Adrenal gland (tissue), 12 donors: ENCODE measurements around the gene FAM78A. TPM values are rescaled to one million over a fixed set of nuclear protein-coding genes. Genes with fewer than 3 reads are reported as not detected.

Experiments
- DNase-seq, 7 donors: peaks; one replicate each; pipeline ENCODE4 v3.0.0-alpha.2; 2019 to 2020
- H3K27ac ChIP-seq, 5 donors: fragments of 200-600 bp; sonication (generic) in 4 of 5; 1 replicate in 3 of 5; 2 replicates in 2 of 5; pipeline versions ENCODE4 v1.5.1 to v1.8.0; 2016 to 2020; ENCODE audit warnings: mild to moderate bottlenecking in 1 of 5
- H3K27me3 ChIP-seq: fragments of 200-600 bp; 2 replicates; pipeline ENCODE4 v1.8.0; 2021
- H3K36me3 ChIP-seq, 2 donors: fragments of 200-600 bp; replicated peaks in 1 of 2; 1 replicate in 1 of 2; 2 replicates in 1 of 2; pipeline versions ENCODE4 v1.5.1 to v1.8.0; 2018 to 2022
- H3K4me1 ChIP-seq, 2 donors: fragments of 200-600 bp; replicated peaks in 1 of 2; 1 replicate in 1 of 2; 2 replicates in 1 of 2; pipeline versions ENCODE4 v1.5.1 to v1.8.0; 2018 to 2021
- H3K4me3 ChIP-seq, 4 donors: fragments of 200-600 bp; sonication (generic) in 3 of 4; one replicate each; pipeline ENCODE4 v1.5.1; 2016 to 2018
- H3K9me3 ChIP-seq, 3 donors: fragments of 200-600 bp; sonication (generic) in 1 of 3; replicated peaks in 1 of 3; 1 replicate in 2 of 3; 2 replicates in 1 of 3; pipeline versions ENCODE4 v1.5.1 to v1.8.0; 2016 to 2021
- POLR2A ChIP-seq, 2 donors: fragments of 450-650 bp; IDR thresholded peaks; one replicate each; pipeline ENCODE4 v1.6.1; 2017; ENCODE audit warnings: antibody characterized with exemption in 2 of 2, mild to moderate bottlenecking in 2 of 2, moderate library complexity in 1 of 2
- WGBS, 4 donors: extraction: QIAGEN DNeasy Blood & Tissue Kit in 2 of 4; methylation state at CpG; one replicate each; pipeline versions ENCODE4 v1.1.5 to v1.1.7; 2013 to 2017; 5-methylcytosine and 5-hydroxymethylcytosine counted together
- intact Hi-C, 2 donors: fragments of 100-400 bp; cut with DNase I; formaldehyde crosslinking; loops; one replicate each; pipeline versions ENCODE4 v1.14.1 to v1.15.0; 2022 to 2023
- polyA plus RNA-seq, 3 donors: library from polyadenylated mRNA; stranded (reverse); fragments of 200-250 nt in 2 of 3; fragments of 350-450 nt in 1 of 3; fragmentation: Illumina TruSeq in 1 of 3; extraction: RNeasy Lipid Tissue Mini Kit (QIAGEN cat#74804) in 1 of 3; gene quantifications; one replicate each; pipeline ENCODE4 v1.2.3, GENCODE V29; 2013 to 2014
- total RNA-seq, 9 donors: library from RNA; depleted of rRNA in 4 of 9; stranded (reverse); fragments of >200 nt in 4 of 9; fragments of 120-200 nt in 1 of 9; fragmentation: NEBNext Ultra II Directional in 1 of 9; extraction: Animal tissue kit (Norgen Biotek cat#: 25700) in 1 of 9; gene quantifications; one replicate each; pipeline versions ENCODE4 v1.1.0 to v1.2.4, GENCODE V29; 2013 to 2023
- TF ChIP-seq, protein P1 (sequence below), 6 experiments: fragments of 450-650 bp in 4 of 6; fragments of 200-600 bp in 2 of 6; sonication (generic) in 1 of 6; IDR thresholded peaks; 1 replicate in 5 of 6; 2 replicates in 1 of 6; pipeline versions ENCODE4 v1.5.1 to v1.8.0; 2016 to 2021; ENCODE audit warnings: antibody characterized with exemption in 6 of 6, mild to moderate bottlenecking in 2 of 6, moderate library complexity in 1 of 6
- donor health status: healthy with polysubstance abuse.
- donor health status: Bipolar disorder and iron deficiency.
- donor health status: DM: yes; HTN: yes; CAD: no.
- donor health status: DM: no; HTN: no; CAD: no.
- donor health status: DM: no; HTN: no; CAD: no.
- donor health status: DM: yes; HTN: yes; CAD: no.

FAM78A gene
- total and polyA plus RNA-seq, 12 donors = 1.1 to 11.7 (median 6.5) TPM

- no peak for DNase-seq
- H3K27me3 ChIP-seq = no peaks in the 10 kb centered on the region
- H3K27ac ChIP-seq = no peak overlapping the region
- intact Hi-C loops = no loop called here
- H3K4me1 ChIP-seq = no peaks in the 10 kb centered on the region
- no peak overlapping the region for H3K4me3 ChIP-seq
- no peaks in the 10 kb centered on the region for H3K36me3 ChIP-seq
- WGBS, 4 donors = 70 to 84% (median 75%) methylated on average over 17 to 22 of the region's 22 CpGs
- TF ChIP-seq POLR2A (IDR thresholded peaks at IDR 0.05) = no peak
- TF ChIP-seq, protein P1, sequence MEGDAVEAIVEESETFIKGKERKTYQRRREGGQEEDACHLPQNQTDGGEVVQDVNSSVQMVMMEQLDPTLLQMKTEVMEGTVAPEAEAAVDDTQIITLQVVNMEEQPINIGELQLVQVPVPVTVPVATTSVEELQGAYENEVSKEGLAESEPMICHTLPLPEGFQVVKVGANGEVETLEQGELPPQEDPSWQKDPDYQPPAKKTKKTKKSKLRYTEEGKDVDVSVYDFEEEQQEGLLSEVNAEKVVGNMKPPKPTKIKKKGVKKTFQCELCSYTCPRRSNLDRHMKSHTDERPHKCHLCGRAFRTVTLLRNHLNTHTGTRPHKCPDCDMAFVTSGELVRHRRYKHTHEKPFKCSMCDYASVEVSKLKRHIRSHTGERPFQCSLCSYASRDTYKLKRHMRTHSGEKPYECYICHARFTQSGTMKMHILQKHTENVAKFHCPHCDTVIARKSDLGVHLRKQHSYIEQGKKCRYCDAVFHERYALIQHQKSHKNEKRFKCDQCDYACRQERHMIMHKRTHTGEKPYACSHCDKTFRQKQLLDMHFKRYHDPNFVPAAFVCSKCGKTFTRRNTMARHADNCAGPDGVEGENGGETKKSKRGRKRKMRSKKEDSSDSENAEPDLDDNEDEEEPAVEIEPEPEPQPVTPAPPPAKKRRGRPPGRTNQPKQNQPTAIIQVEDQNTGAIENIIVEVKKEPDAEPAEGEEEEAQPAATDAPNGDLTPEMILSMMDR (IDR thresholded peaks at IDR 0.05) = no peak
- H3K9me3 ChIP-seq = no peaks in the 10 kb centered on the region
Observed at GRCh38 chr9:131299346-131299960, 23.1 kb upstream of the FAM78A start.

DNA sequence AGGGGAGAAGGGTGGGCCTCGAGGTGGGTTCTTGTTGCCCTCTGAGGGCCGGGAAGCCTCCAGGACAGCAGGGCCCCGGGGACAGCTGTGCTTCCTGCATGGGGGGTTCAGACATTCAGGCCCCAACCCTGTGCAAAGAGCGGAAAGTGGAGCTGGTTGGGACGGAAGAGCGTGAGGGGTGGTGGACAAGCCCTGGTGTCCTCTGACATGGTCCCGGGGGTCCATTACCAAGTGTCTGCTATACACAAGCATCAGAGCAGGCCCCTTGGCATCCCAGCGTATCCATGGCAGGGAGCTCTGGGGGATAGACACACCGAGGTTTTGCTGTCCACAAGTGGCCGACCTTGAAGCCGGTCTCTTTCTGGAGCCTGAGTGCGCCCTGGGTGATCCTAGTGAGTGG lies 22.5 kb upstream of the FAM78A start:
- TF ChIP-seq POLR2A (IDR thresholded peaks at IDR 0.05) = no peak
- TF ChIP-seq, protein P1 (IDR thresholded peaks at IDR 0.05) = no peak
- no peak for DNase-seq
- Histone ChIP-seq H3K27me3 (no peaks in the 10 kb centered on the region), H3K4me3 (no peak overlapping the region), H3K9me3 (no peaks in the 10 kb centered on the region), H3K27ac (no peak overlapping the region), H3K4me1 (no peaks in the 10 kb centered on the region), H3K36me3 (no peaks in the 10 kb centered on the region)
- WGBS, 4 donors = 89 to 94% (median 91%) methylated on average over 2 to 12 of the region's 12 CpGs
- intact Hi-C loops = no loop called here

GRCh38 chr9:131298341-131298740 lies 22.0 kb upstream of the FAM78A start:
- no peak for DNase-seq
- Histone ChIP-seq H3K36me3 (no peaks in the 10 kb centered on the region), H3K9me3 (no peaks in the 10 kb centered on the region), H3K4me1 (no peaks in the 10 kb centered on the region), H3K27me3 (no peaks in the 10 kb centered on the region), H3K4me3 (no peak overlapping the region), H3K27ac (no peak overlapping the region)
- WGBS, 4 donors = 90 to 100% (median 91%) methylated on average over 2 to 5 of the region's 5 CpGs
- TF ChIP-seq POLR2A (IDR thresholded peaks at IDR 0.05) = no peak
- intact Hi-C loops = no loop called here

- Histone ChIP-seq H3K27ac (no peak overlapping the region), H3K27me3 (no peaks in the 10 kb centered on the region), H3K4me1 (no peaks in the 10 kb centered on the region), H3K36me3 (no peaks in the 10 kb centered on the region), H3K4me3 (no peak overlapping the region), H3K9me3 (no peaks in the 10 kb centered on the region)
- 57 to 70% (median 67%) methylated on average over 11 of the region's 11 CpGs for WGBS, 4 donors
- TF ChIP-seq, protein P1 (IDR thresholded peaks at IDR 0.05) = no peak
- TF ChIP-seq POLR2A (IDR thresholded peaks at IDR 0.05) = no peak
- intact Hi-C loops = no loop called here
- no peak for DNase-seq
Observed at GRCh38 chr9:131297903-131298302, 21.6 kb upstream of the FAM78A start.

DNA sequence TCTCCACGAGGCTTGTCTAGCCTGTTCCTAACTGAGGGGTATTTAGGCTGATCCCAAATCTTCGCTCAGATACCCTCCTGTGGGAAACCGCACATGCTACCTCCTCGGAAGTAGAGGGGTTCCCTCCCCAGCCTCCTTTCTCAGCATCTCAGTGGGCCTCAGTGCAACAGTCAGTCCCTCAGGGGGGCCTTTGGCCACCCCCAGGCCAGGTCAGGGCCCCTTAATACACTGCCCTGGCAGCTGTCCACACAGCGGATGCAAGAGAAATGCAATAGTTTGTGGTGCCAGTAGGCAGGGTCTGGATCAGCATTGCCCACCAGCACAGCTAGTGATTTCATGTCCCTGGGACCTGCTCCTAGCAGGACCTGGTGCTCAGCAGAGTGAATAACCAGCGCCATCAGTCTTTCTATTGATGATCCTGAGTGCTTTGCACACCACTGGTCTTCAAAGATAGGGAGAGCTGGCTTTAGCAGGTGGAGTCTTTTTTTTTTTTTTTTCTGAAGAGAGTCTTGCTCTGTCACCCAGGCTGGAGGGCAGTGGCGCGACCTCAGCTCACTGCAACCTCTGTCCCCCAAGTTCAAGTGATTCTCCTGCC lies 20.7 kb upstream of the FAM78A start:
- no peaks in the 10 kb centered on the region for H3K36me3 ChIP-seq
- no peaks in the 10 kb centered on the region for H3K9me3 ChIP-seq
- WGBS, 4 donors = 86 to 93% (median 89%) methylated on average over 7 to 8 of the region's 8 CpGs
- no peak overlapping the region for H3K4me3 ChIP-seq
- DNase-seq = no peak
- H3K27ac ChIP-seq = no peak overlapping the region
- intact Hi-C loops = no loop called here
- H3K27me3 ChIP-seq = no peaks in the 10 kb centered on the region
- no peak for TF ChIP-seq POLR2A (IDR thresholded peaks at IDR 0.05)
- TF ChIP-seq, protein P1 (IDR thresholded peaks at IDR 0.05) = no peak
- no peaks in the 10 kb centered on the region for H3K4me1 ChIP-seq
